H9 (cell line): Measurements from ENCODE around the gene FAT1. TPM values are rescaled to one million over a fixed set of nuclear protein-coding genes. Genes with fewer than 3 reads are reported as not detected.
A peak's percentile ranks its signal among the peaks of the same experiment; 100 is the strongest.

ENCODE experiments used
- DNase-seq: peaks from one replicate; pipeline ENCODE4 v3.0.0-alpha.2; 2017
- H2AFZ ChIP-seq: one replicate; pipeline ENCODE4 v1.6.1; 2013; ENCODE audit warnings: mild to moderate bottlenecking, low read length, control low read depth, moderate library complexity
- H2AK5ac ChIP-seq: 2 replicates; pipeline ENCODE4 v1.6.1; 2013; ENCODE audit warnings: low read length, control low read depth, mixed read lengths; ENCODE audit not compliant: insufficient read length
- H2BK120ac ChIP-seq: one replicate; pipeline ENCODE4 v1.6.1; 2013; ENCODE audit warnings: low read depth, mild to moderate bottlenecking, low read length, control low read depth, inconsistent platforms; ENCODE audit not compliant: poor library complexity, severe bottlenecking
- H2BK12ac ChIP-seq: 2 replicates; pipeline ENCODE4 v1.6.1; 2013; ENCODE audit warnings: low read length, control low read depth, mixed read lengths, low read depth; ENCODE audit not compliant: insufficient read length
- H2BK15ac ChIP-seq: 2 replicates; pipeline ENCODE4 v1.6.1; 2013; ENCODE audit warnings: low read depth, low read length, control low read depth
- H2BK20ac ChIP-seq: one replicate; pipeline ENCODE4 v1.6.1; 2013; ENCODE audit warnings: low read depth, mild to moderate bottlenecking, low read length, control low read depth, inconsistent platforms; ENCODE audit not compliant: poor library complexity, severe bottlenecking
- H2BK5ac ChIP-seq: 2 replicates; pipeline ENCODE4 v1.6.1; 2013; ENCODE audit warnings: low read length, control low read depth, mixed read lengths; ENCODE audit not compliant: insufficient read length
- H3K14ac ChIP-seq: 2 replicates; pipeline ENCODE4 v1.6.1; 2013; ENCODE audit warnings: low read length, control low read depth; ENCODE audit not compliant: insufficient read depth
- H3K18ac ChIP-seq: 2 replicates; pipeline ENCODE4 v1.6.1; 2013; ENCODE audit warnings: low read depth, mild to moderate bottlenecking, mixed read lengths, low read length, control low read depth; ENCODE audit not compliant: insufficient read length
- H3K23ac ChIP-seq: 2 replicates; pipeline ENCODE4 v1.6.1; 2013; ENCODE audit warnings: low read length, control low read depth, mixed read lengths, low read depth; ENCODE audit not compliant: insufficient read length
- H3K23me2 ChIP-seq: 2 replicates; pipeline ENCODE4 v1.6.1; 2013; ENCODE audit warnings: low read depth, mild to moderate bottlenecking, mixed read lengths, low read length, control low read depth; ENCODE audit not compliant: insufficient read length, poor library complexity, severe bottlenecking
- H3K27ac ChIP-seq: 2 replicates; pipeline ENCODE4 v1.5.1; 2013; ENCODE audit warnings: low read length, control low read depth, mixed read lengths, low read depth; ENCODE audit not compliant: insufficient read length
- H3K27me3 ChIP-seq: 2 replicates; pipeline ENCODE4 v1.6.1; 2013; ENCODE audit warnings: low read length, control low read depth, inconsistent platforms; ENCODE audit not compliant: insufficient read depth
- H3K4ac ChIP-seq: 2 replicates; pipeline ENCODE4 v1.6.1; 2013; ENCODE audit warnings: low read depth, mild to moderate bottlenecking, control low read depth, inconsistent platforms, low read length, moderate library complexity
- H3K4me1 ChIP-seq: 2 replicates; pipeline ENCODE4 v1.6.1; 2013; ENCODE audit warnings: low read length, control low read depth, inconsistent platforms; ENCODE audit not compliant: insufficient read depth
- H3K4me2 ChIP-seq: 2 replicates; pipeline ENCODE4 v1.6.1; 2013; ENCODE audit warnings: low read length, control low read depth, mixed read lengths; ENCODE audit not compliant: insufficient read length, insufficient read depth
- H3K56ac ChIP-seq: 2 replicates; pipeline ENCODE4 v1.6.1; 2013; ENCODE audit warnings: low read depth, mild to moderate bottlenecking, mixed read lengths, low read length, control low read depth; ENCODE audit not compliant: insufficient read length
- H3K79me1 ChIP-seq: 2 replicates; pipeline ENCODE4 v1.6.1; 2013; ENCODE audit warnings: low read depth, mild to moderate bottlenecking, moderate library complexity, low read length, control low read depth, inconsistent platforms; ENCODE audit not compliant: insufficient read depth, poor library complexity, severe bottlenecking
- H3K79me2 ChIP-seq: 2 replicates; pipeline ENCODE4 v1.6.1; 2013; ENCODE audit warnings: low read length, control low read depth, inconsistent platforms; ENCODE audit not compliant: insufficient read depth
- H3K9ac ChIP-seq: 2 replicates; pipeline ENCODE4 v1.6.1; 2013; ENCODE audit warnings: low read length, control low read depth, mixed read lengths; ENCODE audit not compliant: insufficient read length; ENCODE audit errors: extremely low read depth
- H3K9me3 ChIP-seq: one replicate; pipeline ENCODE4 v1.6.1; 2013; ENCODE audit warnings: low read depth, low read length, inconsistent platforms; ENCODE audit not compliant: control insufficient read depth
- H3T11ph ChIP-seq: one replicate; pipeline ENCODE4 v1.6.1; 2013; ENCODE audit warnings: mild to moderate bottlenecking, low read length, control low read depth, inconsistent platforms
- H4K20me1 ChIP-seq: one replicate; pipeline ENCODE4 v1.6.1; 2013; ENCODE audit not compliant: control insufficient read depth, insufficient read length, insufficient read depth
- H4K5ac ChIP-seq: 2 replicates; pipeline ENCODE4 v1.6.1; 2013; ENCODE audit warnings: low read depth, mild to moderate bottlenecking, mixed read lengths, low read length, control low read depth; ENCODE audit not compliant: insufficient read length
- H4K8ac ChIP-seq: replicated peaks from 2 replicates; pipeline ENCODE4 v1.6.1; 2013; ENCODE audit warnings: low read length, control low read depth, mixed read lengths, low read depth; ENCODE audit not compliant: insufficient read length
- H4K91ac ChIP-seq: 2 replicates; pipeline ENCODE4 v1.6.1; 2013; ENCODE audit warnings: low read depth, mild to moderate bottlenecking, moderate library complexity, mixed read lengths, low read length, control low read depth; ENCODE audit not compliant: insufficient read length
- H3K27ac Mint-ChIP-seq, 3 experiments: 2 replicates in 2 of 3; 3 replicates in 1 of 3; pipeline ENCODE4 v1.8.0; 2020 to 2021; ENCODE audit warnings: mixed read lengths in 3 of 3, mild to moderate bottlenecking in 1 of 3, moderate library complexity in 1 of 3
- H3K27me3 Mint-ChIP-seq: 2 replicates; pipeline ENCODE4 v1.8.0; 2021; ENCODE audit warnings: low read depth, mild to moderate bottlenecking, moderate library complexity, mixed read lengths
- H3K36me3 Mint-ChIP-seq, 3 experiments: 2 replicates in 2 of 3; 3 replicates in 1 of 3; pipeline ENCODE4 v1.8.0; 2020 to 2021; ENCODE audit warnings: low read depth in 3 of 3, mixed read lengths in 3 of 3; ENCODE audit not compliant: insufficient read depth in 1 of 3
- H3K4me1 Mint-ChIP-seq, 2 experiments: 2 replicates each; pipeline ENCODE4 v1.8.0; 2020; ENCODE audit warnings: mixed read lengths in 2 of 2
- H3K4me3 Mint-ChIP-seq, 2 experiments: 2 replicates in 1 of 2; 3 replicates in 1 of 2; pipeline ENCODE4 v1.8.0; 2020 to 2021; ENCODE audit warnings: mild to moderate bottlenecking in 2 of 2, mixed read lengths in 2 of 2, moderate library complexity in 1 of 2
- H3K9me3 Mint-ChIP-seq, 2 experiments: 2 replicates in 1 of 2; 3 replicates in 1 of 2; pipeline ENCODE4 v1.8.0; 2020; ENCODE audit warnings: mild to moderate bottlenecking in 2 of 2, mixed read lengths in 2 of 2, moderate library complexity in 1 of 2
- WGBS: extraction: QIAGEN DNeasy Blood & Tissue Kit; methylation state at CpG from one replicate; pipeline ENCODE4 v1.1.7; 2013; ENCODE audit warnings: missing lambda C conversion rate, low lambda C conversion rate, mixed read lengths; ENCODE audit not compliant: insufficient read length; ENCODE audit errors: extremely low coverage; 5-methylcytosine and 5-hydroxymethylcytosine counted together
- total RNA-seq: library from RNA; stranded (reverse); gene quantifications from 2 replicates; pipeline ENCODE4 v1.2.1, GENCODE V29; 2021
- TF ChIP-seq, protein P1 (sequence below): fragments of 200-600 bp; sonication (generic); conservative IDR thresholded peaks from 3 replicates; pipeline ENCODE4 v1.8.0; 2021; ENCODE audit warnings: antibody characterized with exemption, mild to moderate bottlenecking

Gene FAT1
- total RNA-seq, 1 experiment from 2014 or later = 173 TPM

GRCh38 chr4:186717556-186717955 is 6.1 kb downstream of the FAT1 start:
- no peak for DNase-seq
- no peak overlapping the region for H3K14ac ChIP-seq
- no peaks in the 10 kb centered on the region for H3K4me1 ChIP-seq
- peaks cover 35% of the 10 kb centered on the region for H3K79me2 ChIP-seq
- H4K8ac ChIP-seq = no peak overlapping the region
- peak overlapping the region; percentile 37 for H2AK5ac ChIP-seq
- no peak overlapping the region for H4K5ac ChIP-seq
- TF ChIP-seq, protein P1, sequence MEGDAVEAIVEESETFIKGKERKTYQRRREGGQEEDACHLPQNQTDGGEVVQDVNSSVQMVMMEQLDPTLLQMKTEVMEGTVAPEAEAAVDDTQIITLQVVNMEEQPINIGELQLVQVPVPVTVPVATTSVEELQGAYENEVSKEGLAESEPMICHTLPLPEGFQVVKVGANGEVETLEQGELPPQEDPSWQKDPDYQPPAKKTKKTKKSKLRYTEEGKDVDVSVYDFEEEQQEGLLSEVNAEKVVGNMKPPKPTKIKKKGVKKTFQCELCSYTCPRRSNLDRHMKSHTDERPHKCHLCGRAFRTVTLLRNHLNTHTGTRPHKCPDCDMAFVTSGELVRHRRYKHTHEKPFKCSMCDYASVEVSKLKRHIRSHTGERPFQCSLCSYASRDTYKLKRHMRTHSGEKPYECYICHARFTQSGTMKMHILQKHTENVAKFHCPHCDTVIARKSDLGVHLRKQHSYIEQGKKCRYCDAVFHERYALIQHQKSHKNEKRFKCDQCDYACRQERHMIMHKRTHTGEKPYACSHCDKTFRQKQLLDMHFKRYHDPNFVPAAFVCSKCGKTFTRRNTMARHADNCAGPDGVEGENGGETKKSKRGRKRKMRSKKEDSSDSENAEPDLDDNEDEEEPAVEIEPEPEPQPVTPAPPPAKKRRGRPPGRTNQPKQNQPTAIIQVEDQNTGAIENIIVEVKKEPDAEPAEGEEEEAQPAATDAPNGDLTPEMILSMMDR = no peak
- no peak overlapping the region for H2AFZ ChIP-seq
- H3K27me3 ChIP-seq = no peaks in the 10 kb centered on the region
- no peak overlapping the region for H3K27ac ChIP-seq
- H2BK15ac ChIP-seq = no peak overlapping the region
- H3K23me2 ChIP-seq = no peaks in the 10 kb centered on the region
- Mint-ChIP-seq H3K27me3 (no peaks in the 10 kb centered on the region; the same call in 1 of the 2 replicates), H3K4me1 (peaks cover 60 to 65% of the 10 kb centered on the region in 2 experiments), H3K36me3 (peaks cover 4 to 29% (median 22%) of the 10 kb centered on the region in 3 experiments; a peak in 6 of 7 replicates), H3K4me3 (no peak overlapping the region), H3K27ac (no peak overlapping the region; a peak in 1 of 7 replicates), H3K9me3 (peaks cover 0 to 7% of the 10 kb centered on the region in 2 experiments; a peak in 1 of 5 replicates)
- H2BK12ac ChIP-seq = no peak overlapping the region
- H3K18ac ChIP-seq = no peak overlapping the region
- H3K23ac ChIP-seq = no peak overlapping the region
- no peak overlapping the region for H3K9ac ChIP-seq
- no peak overlapping the region for H3T11ph ChIP-seq
- peaks cover 6% of the 10 kb centered on the region for H3K79me1 ChIP-seq
- no peak overlapping the region for H2BK20ac ChIP-seq
- no CpG with 5 or more reads among the region's 4 CpGs for WGBS
- H4K20me1 ChIP-seq = no peaks in the 10 kb centered on the region
- H3K4ac ChIP-seq = no peak overlapping the region
- H2BK120ac ChIP-seq = no peak overlapping the region
- no peak overlapping the region for H4K91ac ChIP-seq
- no peak overlapping the region for H2BK5ac ChIP-seq
- no peak overlapping the region for H3K56ac ChIP-seq
- no peaks in the 10 kb centered on the region for H3K9me3 ChIP-seq
- no peak overlapping the region for H3K4me2 ChIP-seq
